ENCODE measurements around the gene HOXA6.

The HOXA6 gene

GRCh38 chr7:27125986-27126394 lies 21.6 kb downstream of the HOXA6 start:
- ChIA-PET CTCF (no interaction called here), POLR2A (ENCODE audit: low non-redundant PET) (no interaction called here)
- no peak overlapping the region for H3K27ac ChIP-seq
- no peak for TF ChIP-seq CTCF (conservative IDR thresholded peaks at IDR 0.05; ENCODE audit: low read depth)
- DNase-seq (ENCODE audit: low spot score): no peak

- ChIA-PET CTCF (no interaction called here), POLR2A (ENCODE audit: low non-redundant PET) (no interaction called here)
- no peak for TF ChIP-seq CTCF (conservative IDR thresholded peaks at IDR 0.05; ENCODE audit: low read depth)
- DNase-seq (ENCODE audit: low spot score): no peak
- no peak overlapping the region for H3K27ac ChIP-seq
Measured at GRCh38 chr7:27124902-27125689, 22.5 kb downstream of the HOXA6 start.

DNA sequence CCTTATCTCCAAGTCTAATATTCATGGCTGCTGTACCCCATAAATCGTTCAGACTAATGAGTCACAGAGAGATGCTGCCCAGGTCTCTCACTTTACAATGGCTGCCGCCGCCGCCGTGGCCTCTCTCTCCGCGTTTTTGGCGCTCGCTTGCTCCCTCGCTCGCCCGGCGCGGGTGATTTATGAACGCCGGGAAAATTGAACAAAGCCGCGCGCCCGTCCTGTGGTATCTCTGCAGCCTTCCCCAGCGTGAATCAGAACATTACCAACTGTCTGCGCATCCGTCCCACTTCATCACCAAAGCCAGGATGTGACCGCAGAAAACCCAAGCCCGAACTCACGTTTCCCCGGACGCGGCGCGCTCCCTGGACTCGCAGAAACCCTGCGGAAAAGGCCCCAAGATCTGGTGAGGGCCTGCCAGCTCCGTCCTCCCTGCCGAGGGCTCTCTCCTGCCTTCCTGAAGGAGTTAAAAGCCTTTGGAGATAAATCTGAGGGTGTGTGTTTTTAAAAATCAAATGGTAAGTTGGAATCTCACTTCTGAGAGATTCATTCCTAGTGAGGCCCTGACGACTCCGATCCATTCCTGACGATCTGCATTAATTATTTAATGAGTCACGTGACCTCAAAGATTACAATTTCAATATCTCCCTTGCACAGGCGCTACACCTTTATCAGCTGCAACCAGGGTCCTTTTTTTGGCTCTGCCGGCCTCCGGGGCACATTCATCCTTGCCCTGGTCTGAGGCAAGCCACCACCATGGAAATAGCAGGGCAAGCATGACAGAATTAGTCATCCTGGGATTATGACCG lies 23.3 kb downstream of the HOXA6 start:
- no peak for TF ChIP-seq CTCF (conservative IDR thresholded peaks at IDR 0.05; ENCODE audit: low read depth)
- CTCF ChIA-PET: no interaction called here
- H3K27ac ChIP-seq: no peak overlapping the region
- POLR2A ChIA-PET (ENCODE audit: low non-redundant PET): no interaction called here
- DNase-seq (ENCODE audit: low spot score): no peak

GRCh38 chr7:27123477-27124053 lies 24.0 kb downstream of the HOXA6 start:
- ChIA-PET CTCF (interaction anchor here (0.6 kb wide), 1 partner anchor 43 kb away, joined by 3 read pairs; no protein-coding TSS in a partner anchor), POLR2A (ENCODE audit: low non-redundant PET) (no interaction called here)
- H3K27ac ChIP-seq: no peak overlapping the region
- TF ChIP-seq CTCF (conservative IDR thresholded peaks at IDR 0.05; ENCODE audit: low read depth): no peak
- no peak for DNase-seq (ENCODE audit: low spot score)

GRCh38 chr7:27123007-27123476 lies 24.5 kb downstream of the HOXA6 start:
- POLR2A ChIA-PET (ENCODE audit: low non-redundant PET): no interaction called here
- CTCF ChIA-PET: interaction anchor here (0.6 kb wide), 1 partner anchor 43 kb away, joined by 3 read pairs; no protein-coding TSS in a partner anchor

More at GRCh38 chr7:27123007-27123476, 24.5 kb downstream of the HOXA6 start:
- no peak overlapping the region for H3K27ac ChIP-seq
- no peak for TF ChIP-seq CTCF (conservative IDR thresholded peaks at IDR 0.05; ENCODE audit: low read depth)
- no peak for DNase-seq (ENCODE audit: low spot score)

Measured in RWPE1 (cell line).